Measurements from ENCODE around the gene STAT6. TPM values are rescaled to one million over a fixed set of nuclear protein-coding genes. Genes with fewer than 3 reads are reported as not detected.
A peak's percentile ranks its signal among the peaks of the same experiment; 100 is the strongest.

The STAT6 gene
- polyA plus RNA-seq, 1 experiment: 79.5 TPM

DNA sequence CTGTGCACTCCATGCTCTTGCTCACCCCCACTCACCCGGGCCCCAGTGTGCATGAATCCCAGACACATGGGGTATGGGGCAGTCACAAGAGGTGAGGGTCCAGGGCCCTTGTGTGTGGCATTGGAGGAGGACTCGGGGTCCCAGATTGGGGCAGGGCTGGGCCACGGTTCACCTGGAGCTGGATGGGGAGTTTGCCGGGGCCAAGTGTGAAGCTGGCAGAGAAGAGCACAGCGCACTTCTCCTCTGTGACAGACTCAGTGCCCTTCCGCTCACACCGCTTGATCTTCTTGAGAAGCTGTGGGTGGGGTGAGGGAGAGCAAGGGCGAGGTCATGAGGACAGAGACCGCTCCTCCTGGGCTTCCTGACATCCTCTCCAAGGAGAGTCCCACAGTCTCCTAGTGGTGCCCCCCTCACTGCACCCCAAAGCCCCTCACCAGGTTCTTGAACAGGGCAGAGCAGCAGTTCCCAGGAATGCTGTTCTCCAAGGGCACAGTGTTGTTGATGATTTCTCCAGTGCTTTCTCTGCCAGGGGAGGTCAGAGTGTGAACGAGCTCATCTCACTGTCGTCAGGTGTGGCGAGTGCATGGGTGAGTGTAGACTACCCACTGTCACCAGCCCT lies 6.8 kb downstream of the STAT6 start:
- TF ChIP-seq, protein P1, sequence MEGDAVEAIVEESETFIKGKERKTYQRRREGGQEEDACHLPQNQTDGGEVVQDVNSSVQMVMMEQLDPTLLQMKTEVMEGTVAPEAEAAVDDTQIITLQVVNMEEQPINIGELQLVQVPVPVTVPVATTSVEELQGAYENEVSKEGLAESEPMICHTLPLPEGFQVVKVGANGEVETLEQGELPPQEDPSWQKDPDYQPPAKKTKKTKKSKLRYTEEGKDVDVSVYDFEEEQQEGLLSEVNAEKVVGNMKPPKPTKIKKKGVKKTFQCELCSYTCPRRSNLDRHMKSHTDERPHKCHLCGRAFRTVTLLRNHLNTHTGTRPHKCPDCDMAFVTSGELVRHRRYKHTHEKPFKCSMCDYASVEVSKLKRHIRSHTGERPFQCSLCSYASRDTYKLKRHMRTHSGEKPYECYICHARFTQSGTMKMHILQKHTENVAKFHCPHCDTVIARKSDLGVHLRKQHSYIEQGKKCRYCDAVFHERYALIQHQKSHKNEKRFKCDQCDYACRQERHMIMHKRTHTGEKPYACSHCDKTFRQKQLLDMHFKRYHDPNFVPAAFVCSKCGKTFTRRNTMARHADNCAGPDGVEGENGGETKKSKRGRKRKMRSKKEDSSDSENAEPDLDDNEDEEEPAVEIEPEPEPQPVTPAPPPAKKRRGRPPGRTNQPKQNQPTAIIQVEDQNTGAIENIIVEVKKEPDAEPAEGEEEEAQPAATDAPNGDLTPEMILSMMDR (IDR thresholded peaks at IDR 0.05; ENCODE audit: low read depth, low read length): no peak
- POLR2A ChIA-PET: interaction anchor here (10.8 kb wide), 1 partner anchor 12 kb away, joined by 258 read pairs; the partner anchor contains the start of gene NAB2
- H3K27ac ChIP-seq (ENCODE audit: low read depth, low read length): no peak overlapping the region
- CTCF ChIA-PET: interaction anchor here (0.7 to 2.0 kb wide), 4 partner anchors 8 to 72 kb away, joined by 3 to 7 read pairs (median 3); no protein-coding TSS in a partner anchor
- H3K4me3 ChIP-seq (ENCODE audit: low read depth, low read length): no peak overlapping the region
- DNase-seq (ENCODE audit: low read depth, low spot score): no peak
- no peaks in the 10 kb centered on the region for H3K27me3 ChIP-seq (ENCODE audit: control insufficient read depth, insufficient read depth, low read length)
- no peaks in the 10 kb centered on the region for H3K9me3 ChIP-seq (ENCODE audit: control insufficient read depth, insufficient read depth, low read length)

DNA sequence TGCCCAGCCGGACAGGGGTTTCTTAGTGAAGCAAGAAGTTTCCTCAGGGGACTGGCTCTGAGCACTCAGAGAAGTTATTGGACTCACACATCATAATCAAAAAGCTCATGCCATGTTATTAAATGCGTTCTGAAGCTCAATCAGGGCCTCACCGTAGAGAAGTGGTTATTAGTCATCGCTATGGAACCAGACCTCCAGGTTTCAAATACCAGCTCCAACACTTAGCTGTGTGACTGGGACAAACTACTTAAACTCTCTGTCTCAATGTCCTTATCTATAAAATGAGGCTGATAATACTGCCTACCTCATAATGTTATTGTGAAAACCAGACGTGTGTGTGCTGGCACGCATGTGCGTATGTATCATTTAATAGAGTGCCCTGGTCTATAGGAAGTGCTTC lies 7.3 kb downstream of the STAT6 start:
- CTCF ChIA-PET: interaction anchor here (0.7 to 2.0 kb wide), 4 partner anchors 9 to 72 kb away, joined by 3 to 7 read pairs (median 3); no protein-coding TSS in a partner anchor
- no peaks in the 10 kb centered on the region for H3K27me3 ChIP-seq (ENCODE audit: control insufficient read depth, insufficient read depth, low read length)
- TF ChIP-seq, protein P1 (IDR thresholded peaks at IDR 0.05; ENCODE audit: low read depth, low read length): no peak
- DNase-seq (ENCODE audit: low read depth, low spot score): no peak
- POLR2A ChIA-PET: interaction anchor here (10.8 kb wide), 1 partner anchor 11 kb away, joined by 258 read pairs; the partner anchor contains the start of gene NAB2
- H3K4me3 ChIP-seq (ENCODE audit: low read depth, low read length): no peak overlapping the region
- H3K27ac ChIP-seq (ENCODE audit: low read depth, low read length): no peak overlapping the region
- H3K9me3 ChIP-seq (ENCODE audit: control insufficient read depth, insufficient read depth, low read length): no peaks in the 10 kb centered on the region

DNA sequence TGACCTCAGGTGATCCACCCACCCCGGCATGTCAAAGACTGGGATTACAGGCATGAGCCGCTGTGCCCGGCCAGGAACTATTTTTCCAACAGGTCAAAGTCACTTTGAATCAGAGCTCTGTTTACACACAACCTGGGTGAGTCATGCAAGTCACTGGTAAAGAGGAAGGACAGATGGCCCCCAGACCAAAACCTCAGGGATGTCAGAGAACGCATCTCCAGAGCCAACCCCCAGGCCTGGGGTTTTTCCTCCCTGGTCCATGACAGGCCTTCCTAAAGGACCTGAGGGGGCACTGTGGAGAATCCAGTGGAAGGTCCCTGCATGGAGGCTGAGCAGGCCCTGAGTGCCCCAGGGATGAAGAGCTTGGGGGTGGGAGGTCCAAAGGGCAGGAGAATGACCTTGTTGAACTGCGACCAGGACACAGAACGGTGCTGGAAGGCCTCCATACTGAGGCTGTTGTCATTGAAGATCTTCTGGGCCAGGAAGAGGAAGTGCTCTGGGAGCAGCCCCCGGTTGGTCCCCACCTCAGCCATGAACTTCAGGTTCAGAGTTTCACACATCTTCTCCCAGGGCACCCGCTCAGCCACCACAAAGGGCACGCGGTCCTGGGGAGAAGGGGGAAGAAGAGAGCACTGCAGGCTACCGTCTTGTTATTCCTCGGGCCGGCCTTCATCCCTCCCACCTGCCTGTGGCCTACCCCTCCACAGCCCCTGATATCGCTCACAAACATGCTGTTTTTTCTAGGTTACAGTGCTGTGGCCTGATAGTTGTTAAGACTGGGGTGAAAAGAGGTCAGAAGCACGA lies 9.1 kb downstream of the STAT6 start:
- no peaks in the 10 kb centered on the region for H3K27me3 ChIP-seq (ENCODE audit: control insufficient read depth, insufficient read depth, low read length)
- H3K27ac ChIP-seq (ENCODE audit: low read depth, low read length): peak overlapping the region; percentile 31
- CTCF ChIA-PET: interaction anchor here (0.5 to 1.0 kb wide), 4 partner anchors 9 to 399 kb away, joined by 3 to 5 read pairs (median 4); partner anchors contain the start of gene STAT6
- no peaks in the 10 kb centered on the region for H3K9me3 ChIP-seq (ENCODE audit: control insufficient read depth, insufficient read depth, low read length)
- POLR2A ChIA-PET: interaction anchor here (10.8 kb wide), 1 partner anchor 10 kb away, joined by 258 read pairs; the partner anchor contains the start of gene NAB2
- no peak for DNase-seq (ENCODE audit: low read depth, low spot score)
- TF ChIP-seq, protein P1 (IDR thresholded peaks at IDR 0.05; ENCODE audit: low read depth, low read length): no peak
- no peak overlapping the region for H3K4me3 ChIP-seq (ENCODE audit: low read depth, low read length)

DNA sequence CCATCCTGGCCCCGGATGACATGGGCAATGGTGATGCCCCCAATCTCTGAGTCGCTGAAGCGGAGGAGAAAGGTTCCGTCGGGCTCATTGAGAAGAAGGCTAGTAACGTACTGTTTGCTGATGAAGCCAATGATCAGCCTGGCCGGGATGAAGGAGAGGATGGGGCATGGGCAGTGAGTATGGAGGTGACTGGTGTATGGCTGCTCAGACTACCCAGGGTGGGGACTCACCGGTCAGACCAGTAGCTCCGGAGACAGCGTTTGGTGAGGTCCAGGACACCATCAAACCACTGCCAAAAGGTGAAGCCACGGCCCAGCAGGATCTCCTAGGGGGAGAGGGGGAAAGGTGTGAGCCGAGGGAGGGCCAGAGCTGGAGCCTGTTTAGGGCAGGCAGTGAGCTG lies 11.4 kb downstream of the STAT6 start:
- ChIA-PET CTCF (interaction anchor here (2.5 to 2.6 kb wide), 2 partner anchors 12 to 76 kb away, joined by 9 to 10 read pairs; partner anchors contain the start of gene STAT6), POLR2A (interaction anchor here (0.8 to 1.2 kb wide), 2 partner anchors 12 to 13 kb away, joined by 3 read pairs; no protein-coding TSS in a partner anchor)
- DNase-seq (ENCODE audit: low read depth, low spot score): no peak

More for the DNA sequence above, 11.4 kb downstream of the STAT6 start:
- Histone ChIP-seq H3K27ac (ENCODE audit: low read depth, low read length) (no peak overlapping the region), H3K27me3 (ENCODE audit: control insufficient read depth, insufficient read depth, low read length) (no peaks in the 10 kb centered on the region), H3K9me3 (ENCODE audit: control insufficient read depth, insufficient read depth, low read length) (no peaks in the 10 kb centered on the region), H3K4me3 (ENCODE audit: low read depth, low read length) (no peak overlapping the region)
- TF ChIP-seq, protein P1 (IDR thresholded peaks at IDR 0.05; ENCODE audit: low read depth, low read length): no peak
